HCT116 (cell line): ENCODE results near the gene PLEKHM3. TPM values are rescaled to one million over a fixed set of nuclear protein-coding genes. Genes with fewer than 3 reads are reported as not detected.

Source experiments
- ATAC-seq: fragments of 200-7000 bp; cut with Tn5 transposase; 2 replicates; pipeline ENCODE4 v1.9.1; 2020; ENCODE audit warnings: mild to moderate bottlenecking, moderate library complexity
- BruUV-seq: library from RNA; stranded (reverse); fragments of 400-500 nt; replicated peaks from 2 replicates; lab custom pipeline; 2021; lab: Mats Ljungman, UMichigan
- CTCF ChIA-PET: fragments of 300-600 bp; sonication (Branson Sonifier 250); formaldehyde crosslinking; loops from one replicate; lab custom pipeline; 2021; ENCODE audit warnings: antibody characterized with exemption; lab: Charles Lee
- POLR2A ChIA-PET: fragments of 300-600, 350-600 bp; sonication (Branson Sonifier 250); formaldehyde crosslinking; loops from one replicate; lab custom pipeline; 2021; ENCODE audit warnings: antibody characterized with exemption; lab: Charles Lee
- RAD21 ChIA-PET, 2 experiments: fragments of 300-600 bp; sonication (Branson Sonifier 250); formaldehyde crosslinking; loops; one replicate each; lab custom pipeline; 2023; ENCODE audit warnings: low total read pairs in 2 of 2; ENCODE audit not compliant: uncharacterized antibody in 2 of 2, unreplicated experiment in 2 of 2, low non-redundant PET in 1 of 2; lab: Charles Lee
- DNase-seq: peaks from one replicate; pipeline ENCODE4 v3.0.0-alpha.2; 2010; ENCODE audit warnings: low read depth, low spot score
- H2AFZ ChIP-seq: fragments of 200-600 bp; shearing (Covaris generic), sonication (generic); 2 replicates; pipeline ENCODE4 v1.6.1; 2017; ENCODE audit warnings: low read depth, mixed run types, mixed read lengths, antibody characterized with exemption, low read length; ENCODE audit not compliant: poor library complexity, severe bottlenecking
- H3K27ac ChIP-seq: 2 replicates; pipeline ENCODE4 v1.5.1; 2012; ENCODE audit warnings: low read depth, low read length
- H3K27me3 ChIP-seq: fragments of 200-600 bp; sonication (generic); 2 replicates; pipeline ENCODE4 v1.6.1; 2016; ENCODE audit warnings: mixed run types, low read length, mixed read lengths; ENCODE audit not compliant: insufficient read depth
- H3K36me3 ChIP-seq, 2 experiments: fragments of 200-500 bp in 1 of 2; fragments of 200-600 bp in 1 of 2; sonication (Bioruptor generic) in 1 of 2; sonication (generic) in 1 of 2; 2 replicates each; pipeline versions ENCODE4 v1.5.1 to v1.6.1; 2014 to 2016; ENCODE audit warnings: low read length in 2 of 2, inconsistent platforms in 1 of 2, mixed read lengths in 1 of 2, mixed run types in 1 of 2; ENCODE audit not compliant: insufficient read depth in 2 of 2, control insufficient read depth in 1 of 2
- H3K4me1 ChIP-seq, 2 experiments: fragments of 200-600 bp in 1 of 2; sonication (generic) in 1 of 2; 2 replicates each; pipeline versions ENCODE4 v1.5.1 to v1.6.1; 2012 to 2017; ENCODE audit warnings: low read length in 2 of 2, inconsistent platforms in 1 of 2, mild to moderate bottlenecking in 1 of 2, mixed read lengths in 1 of 2, mixed run types in 1 of 2, moderate library complexity in 1 of 2; ENCODE audit not compliant: insufficient read depth in 2 of 2, control insufficient read depth in 1 of 2
- H3K4me2 ChIP-seq: fragments of 200-600 bp; sonication (generic); 2 replicates; pipeline ENCODE4 v1.6.1; 2017; ENCODE audit warnings: mixed run types, low read length, mixed read lengths
- H3K4me3 ChIP-seq, 2 experiments: fragments of 200-600 bp in 1 of 2; sonication (generic) in 1 of 2; replicated peaks in 1 of 2; 2 replicates each; pipeline ENCODE4 v1.5.1; 2011 to 2016; ENCODE audit warnings: low read length in 2 of 2, control low read depth in 1 of 2, low read depth in 1 of 2, mild to moderate bottlenecking in 1 of 2, mixed read lengths in 1 of 2, mixed run types in 1 of 2
- H3K79me2 ChIP-seq: fragments of 200-600 bp; sonication (generic); 2 replicates; pipeline ENCODE4 v1.6.1; 2017; ENCODE audit warnings: mild to moderate bottlenecking, mixed run types, low read length, moderate library complexity, mixed read lengths; ENCODE audit not compliant: insufficient read depth
- H3K9ac ChIP-seq: fragments of 200-600 bp; sonication (generic); 2 replicates; pipeline ENCODE4 v1.6.1; 2016; ENCODE audit warnings: low read length, mixed read lengths
- H3K9me2 ChIP-seq: fragments of 200-600 bp; sonication (generic), shearing (Covaris generic); 2 replicates; pipeline ENCODE4 v1.6.1; 2017; ENCODE audit warnings: mixed run types, mild to moderate bottlenecking, moderate library complexity; ENCODE audit not compliant: insufficient read depth
- H3K9me3 ChIP-seq, 2 experiments: fragments of 200-500 bp in 1 of 2; fragments of 200-600 bp in 1 of 2; sonication (Bioruptor generic) in 1 of 2; sonication (generic) in 1 of 2; 2 replicates each; pipeline ENCODE4 v1.6.1; 2014 to 2017; ENCODE audit warnings: low read length in 2 of 2, mixed read lengths in 2 of 2, inconsistent platforms in 1 of 2, low read depth in 1 of 2, mild to moderate bottlenecking in 1 of 2, mixed run types in 1 of 2, moderate library complexity in 1 of 2; ENCODE audit not compliant: control insufficient read depth in 1 of 2, insufficient read depth in 1 of 2
- H4K20me1 ChIP-seq: fragments of 200-600 bp; sonication (generic), shearing (Covaris generic); 2 replicates; pipeline ENCODE4 v1.6.1; 2017; ENCODE audit warnings: mixed run types, mild to moderate bottlenecking, moderate library complexity; ENCODE audit not compliant: insufficient read depth
- ATF3 ChIP-seq: IDR thresholded peaks from 2 replicates; pipeline ENCODE4 v1.6.1; 2012
- CBX3 ChIP-seq: IDR thresholded peaks from 2 replicates; pipeline ENCODE4 v1.6.1; 2012; ENCODE audit warnings: low read depth
- CTCF ChIP-seq, 3 experiments: fragments of 200-600 bp in 1 of 3; sonication (generic) in 1 of 3; IDR thresholded peaks in 2 of 3; conservative IDR thresholded peaks in 1 of 3; 2 replicates each; pipeline ENCODE4 v1.5.1; 2012 to 2017; ENCODE audit warnings: low read depth in 2 of 3, low read length in 2 of 3, antibody characterized with exemption in 1 of 3, borderline replicate concordance in 1 of 3, control low read depth in 1 of 3, mild to moderate bottlenecking in 1 of 3, mixed read lengths in 1 of 3, mixed run types in 1 of 3, moderate library complexity in 1 of 3; ENCODE audit not compliant: insufficient read depth in 1 of 3
- ELF1 ChIP-seq: IDR thresholded peaks from 2 replicates; pipeline ENCODE4 v1.6.1; 2012; ENCODE audit warnings: low read depth, borderline replicate concordance
- EZH2phosphoT487 ChIP-seq: fragments of 200-600 bp; IDR thresholded peaks from 2 replicates; pipeline ENCODE4 v1.6.1; 2018; ENCODE audit warnings: antibody characterized with exemption, borderline replicate concordance
- FOSL1 ChIP-seq: IDR thresholded peaks from 2 replicates; pipeline ENCODE4 v1.6.1; 2012; ENCODE audit warnings: low read depth
- POLR2A ChIP-seq: IDR thresholded peaks from 2 replicates; pipeline ENCODE4 v1.7.0; 2011; ENCODE audit warnings: borderline replicate concordance; ENCODE audit not compliant: insufficient read depth, insufficient read length; ENCODE audit errors: extremely low read depth
- POLR2AphosphoS5 ChIP-seq: IDR thresholded peaks from 2 replicates; pipeline ENCODE4 v1.6.1; 2011; ENCODE audit warnings: mild to moderate bottlenecking, low read depth, low read length, moderate library complexity
- REST ChIP-seq: IDR thresholded peaks from 2 replicates; pipeline ENCODE4 v1.6.1; 2012; ENCODE audit warnings: low read depth
- SRF ChIP-seq: IDR thresholded peaks from 2 replicates; pipeline ENCODE4 v1.6.1; 2012; ENCODE audit warnings: low read depth
- TCF7L2 ChIP-seq: IDR thresholded peaks from 2 replicates; pipeline ENCODE4 v1.7.0; 2011; ENCODE audit warnings: borderline replicate concordance, inconsistent platforms; ENCODE audit not compliant: insufficient read depth, insufficient read length; ENCODE audit errors: extremely low read depth
- ZFX ChIP-seq: fragments of 450-650 bp; IDR thresholded peaks from 2 replicates; pipeline ENCODE4 v1.6.1; 2017
- intact Hi-C: fragments of 100-400 bp; cut with micrococcal nuclease; formaldehyde crosslinking; loops from 2 replicates; pipeline ENCODE4 v1.10.0; 2022
- total RNA-seq: library from RNA; stranded (reverse); gene quantifications from one replicate; pipeline ENCODE4 v1.2.1, GENCODE V29; 2021; ENCODE audit not compliant: unreplicated experiment

The PLEKHM3 gene
- total RNA-seq, 1 experiment from 2014 or later: 6.3 TPM

GRCh38 chr2:207935121-207935990 lies 90.0 kb downstream of the PLEKHM3 start:
- Histone ChIP-seq H2AFZ (no peak overlapping the region), H3K9ac (no peak overlapping the region), H3K4me1 (peaks cover 4 to 12% of the 10 kb centered on the region in 2 experiments; a peak in 3 of 4 replicates), H4K20me1 (no peaks in the 10 kb centered on the region), H3K79me2 (no peaks in the 10 kb centered on the region), H3K9me2 (no peaks in the 10 kb centered on the region), H3K27ac (no peak overlapping the region), H3K4me2 (no peak overlapping the region), H3K27me3 (no peaks in the 10 kb centered on the region; the same call in 1 of the 2 replicates), H3K36me3 (no peaks in the 10 kb centered on the region), H3K9me3 (no peaks in the 10 kb centered on the region), H3K4me3 (no peak overlapping the region)
- intact Hi-C loops: no loop called here
- RAD21 ChIA-PET: no interaction called here
- no TSS peak for BruUV-seq
- CTCF ChIA-PET: no interaction called here
- ATAC-seq: no peak
- no peak for TF ChIP-seq CBX3
- no peak for TF ChIP-seq TCF7L2
- TF ChIP-seq EZH2phosphoT487: no peak
- TF ChIP-seq POLR2AphosphoS5: no peak
- no peak for TF ChIP-seq REST
- no peak for TF ChIP-seq ELF1
- no peak for TF ChIP-seq ATF3
- TF ChIP-seq SRF: no peak
- TF ChIP-seq FOSL1: no peak
- TF ChIP-seq ZFX: no peak
- TF ChIP-seq CTCF (IDR thresholded peaks at IDR 0.05 in 2 of 3, conservative IDR thresholded peaks at IDR 0.05 in 1 of 3; ENCODE audit: borderline replicate concordance in 1 of 3, insufficient read depth in 1 of 3, low read depth in 2 of 3, low read length in 2 of 3): no peak
- no peak for TF ChIP-seq POLR2A
- POLR2A ChIA-PET: no interaction called here
- DNase-seq: no peak
